GM12891 (cell line): ENCODE measurements around the gene SREBF2.

Experiments
- POLR2A ChIP-seq: IDR thresholded peaks from 2 replicates; pipeline ENCODE4 v1.6.1; 2011; ENCODE audit warnings: low read depth, low read length, control low read depth
- POLR2AphosphoS5 ChIP-seq: IDR thresholded peaks from 2 replicates; pipeline ENCODE4 v1.6.1; 2011; ENCODE audit warnings: low read depth, low read length, control low read depth
- POU2F2 ChIP-seq: IDR thresholded peaks from 2 replicates; pipeline ENCODE4 v1.6.1; 2011; ENCODE audit warnings: low read depth, mild to moderate bottlenecking, control low read depth, low read length, moderate library complexity
- SPI1 ChIP-seq: IDR thresholded peaks from 2 replicates; pipeline ENCODE4 v1.6.1; 2011; ENCODE audit warnings: low read depth, low read length, control low read depth
- TAF1 ChIP-seq: IDR thresholded peaks from 2 replicates; pipeline ENCODE4 v1.6.1; 2011; ENCODE audit warnings: low read depth, low read length, control low read depth

GRCh38 chr22:41815716-41816115 is 17.2 kb upstream of the SREBF2 start:
- TF ChIP-seq POLR2AphosphoS5 (no peak), TAF1 (no peak), POLR2A (no peak), POU2F2 (no peak), SPI1 (no peak)
